DMS 273 treated with DMSO at 0.1 percent for 48 hours (cell line): ENCODE results near the gene ZEB2.

ENCODE experiments used
- DNase-seq: peaks from one replicate; lab custom pipeline; 2025; lab: John Stamatoyannopoulos, UW

ZEB2 gene

GRCh38 chr2:144424559-144425240 is 95.2 kb downstream of the ZEB2 start:
- no peak for DNase-seq

- no peak for DNase-seq
Observed at GRCh38 chr2:144421606-144422510, 98.1 kb downstream of the ZEB2 start.

- DNase-seq, result no peak
Observed at GRCh38 chr2:144419218-144419617, 100.7 kb downstream of the ZEB2 start.

- no peak for DNase-seq
Observed at GRCh38 chr2:144415386-144415785, 104.5 kb downstream of the ZEB2 start.

- no peak for DNase-seq
Observed at GRCh38 chr2:144414324-144414845, 105.5 kb downstream of the ZEB2 start.

- no peak for DNase-seq
Observed at GRCh38 chr2:144412709-144413108, 107.2 kb downstream of the ZEB2 start.

GRCh38 chr2:144411473-144411872 is 108.4 kb downstream of the ZEB2 start:
- no peak for DNase-seq

GRCh38 chr2:144409241-144409640 is 110.7 kb downstream of the ZEB2 start:
- DNase-seq, result no peak

GRCh38 chr2:144407262-144407661 is 112.7 kb downstream of the ZEB2 start:
- DNase-seq, result no peak

GRCh38 chr2:144405982-144406788 is 113.7 kb downstream of the ZEB2 start:
- no peak for DNase-seq

GRCh38 chr2:144405321-144405720 is 114.6 kb downstream of the ZEB2 start:
- DNase-seq, result no peak

GRCh38 chr2:144404586-144405314 is 115.2 kb downstream of the ZEB2 start:
- no peak for DNase-seq

GRCh38 chr2:144403933-144404332 is 116.0 kb downstream of the ZEB2 start:
- peak; percentile 95 for DNase-seq

GRCh38 chr2:144402251-144402650 is 117.7 kb downstream of the ZEB2 start:
- DNase-seq, result peak; percentile 74

GRCh38 chr2:144401036-144401435 is 118.9 kb downstream of the ZEB2 start:
- DNase-seq, result no peak

GRCh38 chr2:144396318-144396717 is 123.6 kb downstream of the ZEB2 start:
- no peak for DNase-seq

GRCh38 chr2:144390424-144391020 is 129.4 kb downstream of the ZEB2 start:
- no peak for DNase-seq

- no peak for DNase-seq
Observed at GRCh38 chr2:144389930-144390311, 130.0 kb downstream of the ZEB2 start.

- no peak for DNase-seq
Observed at GRCh38 chr2:144389151-144389929, 130.6 kb downstream of the ZEB2 start.

GRCh38 chr2:144385381-144385780 is 134.5 kb downstream of the ZEB2 start:
- DNase-seq, result no peak
